HepG2 (cell line): Measurements from ENCODE around the gene WAS. TPM values are rescaled to one million over a fixed set of nuclear protein-coding genes. Genes with fewer than 3 reads are reported as not detected.

ENCODE experiments used
- ATAC-seq: fragments of 200-7000 bp; cut with Tn5 transposase; 3 replicates; pipeline ENCODE4 v1.9.1; 2020; ENCODE audit warnings: mild to moderate bottlenecking, moderate library complexity
- BruUV-seq: library from RNA; stranded (reverse); fragments of 400-500 nt; replicated peaks from 2 replicates; lab custom pipeline; 2021; lab: Mats Ljungman, UMichigan
- CTCF ChIA-PET: fragments of 300-600 bp; formaldehyde crosslinking; extraction: SDS; loops from one replicate; lab custom pipeline; 2021; ENCODE audit warnings: low total read pairs, inconsistent platforms, low intra/inter-chr PET ratio; lab: Yijun Ruan, JAX
- POLR2A ChIA-PET: fragments of 350-600 bp; sonication (Branson Sonifier 250); formaldehyde crosslinking; loops from one replicate; lab custom pipeline; 2020; ENCODE audit warnings: antibody characterized with exemption, inconsistent platforms; lab: Yijun Ruan, JAX
- DNase-seq: peaks from one replicate; pipeline ENCODE4 v3.0.0-alpha.2; 2015; ENCODE audit warnings: low spot score
- FAIRE-seq: peaks from 3 replicates; lab custom pipeline; 2011; peaks lifted over from hg19 to GRCh38; lab: Jason Lieb, UNC
- H2AFZ ChIP-seq: one replicate; pipeline ENCODE4 v1.6.1; 2011; ENCODE audit warnings: low read length, inconsistent platforms
- H3K27ac ChIP-seq: fragments of 300-600 bp; 3 replicates; pipeline ENCODE4 v1.8.0; 2011; ENCODE audit warnings: mixed run types, mild to moderate bottlenecking, mixed read lengths, low read length, inconsistent platforms; ENCODE audit not compliant: insufficient read depth; ENCODE audit errors: extremely low read length
- H3K27me3 ChIP-seq, 2 experiments: fragments of 200-600 bp in 1 of 2; 2 replicates in 1 of 2; 3 replicates in 1 of 2; pipeline versions ENCODE4 v1.6.0 to v1.8.0; 2011; ENCODE audit warnings: low read length in 2 of 2, mild to moderate bottlenecking in 2 of 2, moderate library complexity in 2 of 2, inconsistent platforms in 1 of 2; ENCODE audit not compliant: insufficient read depth in 2 of 2, control insufficient read depth in 1 of 2
- H3K36me3 ChIP-seq, 2 experiments: fragments of 200-600 bp in 1 of 2; replicated peaks in 1 of 2; 2 replicates in 1 of 2; 3 replicates in 1 of 2; pipeline versions ENCODE4 v1.5.1 to v1.8.0; 2011; ENCODE audit warnings: low read length in 2 of 2, inconsistent platforms in 1 of 2; ENCODE audit not compliant: insufficient read depth in 2 of 2, control insufficient read depth in 1 of 2
- H3K4me1 ChIP-seq: 2 replicates; pipeline ENCODE4 v1.5.1; 2012; ENCODE audit warnings: low read length, inconsistent platforms; ENCODE audit not compliant: insufficient read depth
- H3K4me2 ChIP-seq: 2 replicates; pipeline ENCODE4 v1.6.0; 2011; ENCODE audit warnings: low read depth, low read length, inconsistent platforms
- H3K4me3 ChIP-seq, 3 experiments: fragments of 200-600 bp in 1 of 3; sonication (generic), shearing (Covaris generic) in 1 of 3; replicated peaks in 1 of 3; 2 replicates each; pipeline ENCODE4 v1.5.1; 2011 to 2016; ENCODE audit warnings: low read length in 3 of 3, inconsistent platforms in 2 of 3, low read depth in 2 of 3, mild to moderate bottlenecking in 2 of 3, control low read depth in 1 of 3, mixed read lengths in 1 of 3; ENCODE audit not compliant: insufficient read depth in 1 of 3
- H3K79me2 ChIP-seq: one replicate; pipeline ENCODE4 v1.6.1; 2011; ENCODE audit warnings: low read length, inconsistent platforms; ENCODE audit not compliant: insufficient read depth
- H3K9ac ChIP-seq: 2 replicates; pipeline ENCODE4 v1.6.0; 2011; ENCODE audit warnings: mild to moderate bottlenecking, low read depth, low read length, inconsistent platforms; ENCODE audit not compliant: insufficient read depth
- H3K9me3 ChIP-seq: 2 replicates; pipeline ENCODE4 v1.5.1; 2012; ENCODE audit warnings: mild to moderate bottlenecking, low read length
- H4K20me1 ChIP-seq: 2 replicates; pipeline ENCODE4 v1.6.0; 2011; ENCODE audit warnings: inconsistent platforms, mild to moderate bottlenecking, low read length, moderate library complexity; ENCODE audit not compliant: insufficient read depth
- AGO2 ChIP-seq: fragments of 200-400 bp; formaldehyde crosslinking; optimal IDR thresholded peaks from 2 replicates; pipeline ENCODE3; 2017; ENCODE audit warnings: mild to moderate bottlenecking, low read depth, low read length, moderate library complexity
- HOXA3 ChIP-seq: sonication (generic); formaldehyde crosslinking; IDR thresholded peaks from 2 replicates; pipeline ENCODE4 v1.5.0; 2020; ENCODE audit warnings: missing genetic modification reagents
- KDM1A ChIP-seq: IDR thresholded peaks from 2 replicates; pipeline ENCODE4 v1.6.1; 2016; ENCODE audit warnings: missing compliant biosample characterization
- SUZ12 ChIP-seq: fragments of 150-350 bp; IDR thresholded peaks from 2 replicates; pipeline ENCODE4 v1.6.1; 2014; ENCODE audit warnings: low read depth, low read length
- ZNF274 ChIP-seq: sonication (generic); formaldehyde crosslinking; IDR thresholded peaks from 2 replicates; pipeline ENCODE4 v1.5.1; 2020; ENCODE audit warnings: mild to moderate bottlenecking, missing genetic modification reagents
- ZNF558 ChIP-seq: sonication (generic); formaldehyde crosslinking; IDR thresholded peaks from 2 replicates; pipeline ENCODE4 v1.9.0; 2022; ENCODE audit warnings: mild to moderate bottlenecking, missing genetic modification reagents, borderline replicate concordance
- ZNF562 ChIP-seq: sonication (generic); formaldehyde crosslinking; IDR thresholded peaks from 2 replicates; pipeline ENCODE4 v1.8.0; 2022; ENCODE audit warnings: missing genetic modification reagents, borderline replicate concordance
- ZNF589 ChIP-seq: sonication (generic); formaldehyde crosslinking; conservative IDR thresholded peaks from 2 replicates; pipeline ENCODE4 v1.8.0; 2022; ENCODE audit warnings: mild to moderate bottlenecking, moderate library complexity, missing genetic modification reagents
- ZNF616 ChIP-seq: sonication (generic); formaldehyde crosslinking; IDR thresholded peaks from 2 replicates; pipeline ENCODE4 v1.5.0; 2020; ENCODE audit warnings: low read depth, mild to moderate bottlenecking, missing genetic modification reagents
- ZNF761 ChIP-seq: sonication (generic); formaldehyde crosslinking; conservative IDR thresholded peaks from 2 replicates; pipeline ENCODE4 v1.4.0; 2020; ENCODE audit warnings: mild to moderate bottlenecking, missing genetic modification reagents
- WGBS: methylation state at CpG from one replicate; pipeline ENCODE4 v1.1.6; 2017; ENCODE audit warnings: low lambda C conversion rate; 5-methylcytosine and 5-hydroxymethylcytosine counted together
- in situ Hi-C: cut with HindIII; loops from 2 replicates; pipeline ENCODE4 v1.10.0; 2017; ENCODE audit warnings: low pct_unique_long_range_greater_than_20kb; ENCODE audit not compliant: extremely low pct_ligation_motif_present
- intact Hi-C: fragments of 100-400 bp; cut with micrococcal nuclease; formaldehyde crosslinking; loops from one replicate; pipeline ENCODE4 v1.10.0; 2022; ENCODE audit not compliant: unreplicated experiment
- polyA plus RNA-seq, 8 experiments: library from polyadenylated mRNA; depleted of rRNA in 3 of 8; stranded (reverse) in 7 of 8; unstranded in 1 of 8; fragments of >200 nt; fragmentation: Illumina TruSeq in 4 of 8; extraction: Trizol in 4 of 8; gene quantifications; 2 replicates each; pipeline versions ENCODE4 v1.2.1 to v1.2.3, GENCODE V29; 2011 to 2016; ENCODE audit warnings: low read depth in 4 of 8, missing spikeins in 1 of 8, mixed read lengths in 1 of 8; ENCODE audit not compliant: insufficient read depth in 1 of 8
- total RNA-seq, 5 experiments: library from RNA; depleted of rRNA; stranded (reverse); fragments of >200 nt; fragmentation: Illumina TruSeq; extraction: Trizol; gene quantifications; 2 replicates each; pipeline ENCODE4 v1.2.3, GENCODE V29; 2016; ENCODE audit warnings: low read depth in 1 of 5

Gene WAS
- total and polyA plus RNA-seq, 2 of the 13 experiments (the other 11 are each of a cell fraction or from before 2014, with no cell fraction given), result 0.11 TPM; not detected in 1

GRCh38 chrX:48698306-48698705, 14.7 kb downstream of the WAS start:
- Histone ChIP-seq H3K4me3 (no peak overlapping the region), H2AFZ (no peak overlapping the region), H3K27ac (no peak overlapping the region), H3K9ac (no peak overlapping the region), H3K4me1 (peaks cover 24% of the 10 kb centered on the region), H3K79me2 (peaks cover 5% of the 10 kb centered on the region), H3K27me3 (no peaks in the 10 kb centered on the region), H3K36me3 (peaks cover 5 to 13% of the 10 kb centered on the region in 2 experiments; a peak in 3 of 5 replicates)
- no TSS peak for BruUV-seq
- ATAC-seq (no peak), DNase-seq (no peak), FAIRE-seq (no peak)
- CTCF ChIA-PET, result no interaction called here
- intact Hi-C loops, result no loop called here
- WGBS, result 100% methylated on average over 4 of the region's 5 CpGs
- POLR2A ChIA-PET, result no interaction called here
- TF ChIP-seq HOXA3, result no peak
- no peak for TF ChIP-seq ZNF761 (CRISPR knock-in tag)
- no peak for TF ChIP-seq ZNF589
- TF ChIP-seq, all 625 proteins: peak for 0
- no peak overlapping the region for H3K4me2 ChIP-seq
- no peaks in the 10 kb centered on the region for H3K9me3 ChIP-seq
- H4K20me1 ChIP-seq, result no peaks in the 10 kb centered on the region
- in situ Hi-C loops, result no loop called here

- Histone ChIP-seq H3K27me3 (no peaks in the 10 kb centered on the region), H3K4me3 (no peak overlapping the region), H3K27ac (no peak overlapping the region), H3K36me3 (peaks cover 6 to 13% of the 10 kb centered on the region in 2 experiments; a peak in 4 of 5 replicates), H3K4me1 (peaks cover 30% of the 10 kb centered on the region), H3K79me2 (peaks cover 5% of the 10 kb centered on the region), H4K20me1 (no peaks in the 10 kb centered on the region), H2AFZ (no peak overlapping the region), H3K9ac (no peak overlapping the region), H3K9me3 (no peaks in the 10 kb centered on the region), H3K4me2 (no peak overlapping the region)
- DNase-seq, result no peak
- WGBS, result no CpG with 5 or more reads among the region's 23 CpGs
- no peak for TF ChIP-seq KDM1A (CRISPR knock-in tag)
- no peak for TF ChIP-seq SUZ12
- TF ChIP-seq AGO2, result peak; percentile 25
- no peak for TF ChIP-seq ZNF616 (CRISPR knock-in tag)
- TF ChIP-seq ZNF558 (CRISPR knock-in tag), result no peak
- TF ChIP-seq ZNF274 (CRISPR knock-in tag), result no peak
- TF ChIP-seq ZNF562 (CRISPR knock-in tag), result no peak
- no peak for FAIRE-seq
- intact Hi-C loops, result no loop called here
- POLR2A ChIA-PET, result interaction anchor here (1.2 kb wide), 1 partner anchor 12 kb away, joined by 3 read pairs; no protein-coding TSS in a partner anchor
- no TSS peak for BruUV-seq
- in situ Hi-C loops, result no loop called here
- CTCF ChIA-PET, result no interaction called here
- no peak for ATAC-seq
Measured at GRCh38 chrX:48700246-48700645, 16.6 kb downstream of the WAS start.
